DOHH2 (cell line): ENCODE results near the gene PEPD.

Source experiments
- EZH2phosphoT487 ChIP-seq: fragments of 200-600 bp; sonication (generic); IDR thresholded peaks from 2 replicates; pipeline ENCODE4 v1.6.1; 2017; ENCODE audit warnings: borderline replicate concordance, mild to moderate bottlenecking, antibody characterized with exemption, low read length, moderate library complexity, mixed read lengths
- TF ChIP-seq, protein P1 (sequence below): fragments of 200-600 bp; sonication (generic); IDR thresholded peaks from one replicate; pipeline ENCODE4 v1.5.1; 2014; ENCODE audit warnings: antibody characterized with exemption, mild to moderate bottlenecking, low read depth, low read length; ENCODE audit not compliant: poor library complexity, severe bottlenecking

DNA sequence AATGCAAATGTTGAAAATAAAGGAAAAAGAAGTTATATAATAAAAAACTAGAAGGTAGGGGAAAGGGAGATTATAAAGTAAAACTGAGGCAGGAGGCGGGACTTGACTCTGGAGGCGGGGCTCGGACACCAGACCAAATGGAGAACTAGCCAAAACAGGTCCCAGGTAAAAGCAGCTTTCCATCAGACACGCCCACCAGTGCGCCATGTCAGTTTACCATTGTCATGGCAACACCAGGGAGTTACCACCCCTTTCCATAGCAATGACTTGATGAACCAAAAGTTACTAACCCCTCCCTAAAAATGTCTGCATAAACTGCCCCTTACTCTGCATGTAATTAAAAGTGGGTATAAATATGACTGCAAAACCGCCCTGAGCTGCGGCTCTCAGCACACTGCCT lies 70.9 kb downstream of the PEPD start:
- TF ChIP-seq, protein P1, sequence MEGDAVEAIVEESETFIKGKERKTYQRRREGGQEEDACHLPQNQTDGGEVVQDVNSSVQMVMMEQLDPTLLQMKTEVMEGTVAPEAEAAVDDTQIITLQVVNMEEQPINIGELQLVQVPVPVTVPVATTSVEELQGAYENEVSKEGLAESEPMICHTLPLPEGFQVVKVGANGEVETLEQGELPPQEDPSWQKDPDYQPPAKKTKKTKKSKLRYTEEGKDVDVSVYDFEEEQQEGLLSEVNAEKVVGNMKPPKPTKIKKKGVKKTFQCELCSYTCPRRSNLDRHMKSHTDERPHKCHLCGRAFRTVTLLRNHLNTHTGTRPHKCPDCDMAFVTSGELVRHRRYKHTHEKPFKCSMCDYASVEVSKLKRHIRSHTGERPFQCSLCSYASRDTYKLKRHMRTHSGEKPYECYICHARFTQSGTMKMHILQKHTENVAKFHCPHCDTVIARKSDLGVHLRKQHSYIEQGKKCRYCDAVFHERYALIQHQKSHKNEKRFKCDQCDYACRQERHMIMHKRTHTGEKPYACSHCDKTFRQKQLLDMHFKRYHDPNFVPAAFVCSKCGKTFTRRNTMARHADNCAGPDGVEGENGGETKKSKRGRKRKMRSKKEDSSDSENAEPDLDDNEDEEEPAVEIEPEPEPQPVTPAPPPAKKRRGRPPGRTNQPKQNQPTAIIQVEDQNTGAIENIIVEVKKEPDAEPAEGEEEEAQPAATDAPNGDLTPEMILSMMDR: no peak
- no peak for TF ChIP-seq EZH2phosphoT487
